ENCODE measurements around the gene EVI5L.

EVI5L gene

GRCh38 chr19:7898967-7899366 lies 68.9 kb downstream of the EVI5L start:
- DNase-seq (ENCODE audit: low spot score): no peak

DNA sequence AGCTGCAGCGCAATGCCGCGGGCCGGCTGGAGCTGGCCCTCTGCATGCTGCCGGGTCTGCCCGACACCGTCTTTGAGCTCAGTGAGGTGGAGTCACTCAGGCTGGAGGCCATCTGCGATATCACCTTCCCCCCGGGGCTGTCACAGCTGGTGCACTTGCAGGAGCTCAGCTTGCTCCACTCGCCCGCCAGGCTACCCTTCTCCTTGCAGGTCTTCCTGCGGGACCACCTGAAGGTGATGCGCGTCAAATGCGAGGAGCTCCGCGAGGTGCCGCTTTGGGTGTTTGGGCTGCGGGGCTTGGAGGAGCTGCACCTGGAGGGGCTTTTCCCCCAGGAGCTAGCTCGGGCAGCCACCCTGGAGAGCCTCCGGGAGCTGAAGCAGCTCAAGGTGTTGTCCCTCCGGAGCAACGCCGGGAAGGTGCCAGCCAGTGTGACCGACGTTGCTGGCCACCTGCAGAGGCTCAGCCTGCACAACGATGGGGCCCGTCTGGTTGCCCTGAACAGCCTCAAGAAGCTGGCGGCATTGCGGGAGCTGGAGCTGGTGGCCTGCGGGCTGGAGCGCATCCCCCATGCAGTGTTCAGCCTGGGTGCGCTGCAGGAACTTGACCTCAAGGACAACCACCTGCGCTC lies 69.8 kb downstream of the EVI5L start:
- no peak for DNase-seq (ENCODE audit: low spot score)

DNA sequence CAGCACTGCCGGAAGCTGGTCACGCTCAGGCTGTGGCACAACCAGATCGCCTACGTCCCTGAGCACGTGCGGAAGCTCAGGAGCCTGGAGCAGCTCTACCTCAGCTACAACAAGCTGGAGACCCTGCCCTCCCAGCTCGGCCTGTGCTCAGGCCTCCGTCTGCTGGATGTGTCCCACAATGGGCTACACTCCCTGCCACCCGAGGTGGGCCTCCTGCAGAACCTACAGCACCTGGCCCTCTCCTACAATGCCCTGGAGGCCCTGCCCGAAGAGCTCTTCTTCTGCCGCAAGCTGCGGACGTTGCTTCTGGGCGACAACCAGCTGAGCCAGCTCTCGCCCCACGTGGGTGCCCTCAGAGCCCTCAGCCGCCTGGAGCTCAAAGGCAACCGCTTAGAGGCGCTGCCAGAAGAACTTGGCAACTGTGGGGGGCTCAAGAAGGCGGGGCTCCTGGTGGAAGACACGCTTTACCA lies 70.4 kb downstream of the EVI5L start:
- no peak for DNase-seq (ENCODE audit: low spot score)

- DNase-seq (ENCODE audit: low spot score): no peak
Measured at GRCh38 chr19:7900931-7901330, 70.9 kb downstream of the EVI5L start.

GRCh38 chr19:7901337-7901736 lies 71.3 kb downstream of the EVI5L start:
- DNase-seq (ENCODE audit: low spot score): no peak

GRCh38 chr19:7902796-7903243 lies 72.8 kb downstream of the EVI5L start:
- no peak for DNase-seq (ENCODE audit: low spot score)

- DNase-seq (ENCODE audit: low spot score): peak; percentile 100
Measured at GRCh38 chr19:7903244-7904073, 73.4 kb downstream of the EVI5L start, which contains the start of gene MAP2K7. Gene MAP2K7, plus strand, starts transcription at chr19:7903877. Its CDS starts 68 bp downstream, at chr19:7903945.

GRCh38 chr19:7904074-7905020 lies 74.3 kb downstream of the EVI5L start:
- DNase-seq (ENCODE audit: low spot score): peak; percentile 61

- DNase-seq (ENCODE audit: low spot score): no peak
Measured at GRCh38 chr19:7905268-7905667, 75.2 kb downstream of the EVI5L start.

DNA sequence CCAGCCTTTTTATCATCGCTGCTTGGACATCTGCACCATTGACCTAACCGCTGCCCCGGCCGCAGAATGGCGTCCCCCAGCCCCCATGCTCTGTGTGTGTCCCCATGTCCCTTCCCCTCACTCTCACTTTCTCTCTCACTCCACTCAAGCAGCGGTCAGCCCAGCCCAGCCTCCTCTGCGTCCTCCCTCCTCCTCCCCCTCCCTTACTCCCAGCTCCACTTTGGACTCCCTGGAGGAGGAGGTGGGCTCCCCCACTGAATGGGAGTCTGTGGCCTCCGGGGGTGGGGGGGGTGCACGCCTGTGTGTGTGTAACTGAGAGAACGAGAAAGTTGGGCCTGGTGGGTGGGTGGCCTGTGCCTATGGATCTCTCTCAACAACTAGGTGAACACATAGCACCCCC lies 75.8 kb downstream of the EVI5L start:
- DNase-seq (ENCODE audit: low spot score): no peak

DNA sequence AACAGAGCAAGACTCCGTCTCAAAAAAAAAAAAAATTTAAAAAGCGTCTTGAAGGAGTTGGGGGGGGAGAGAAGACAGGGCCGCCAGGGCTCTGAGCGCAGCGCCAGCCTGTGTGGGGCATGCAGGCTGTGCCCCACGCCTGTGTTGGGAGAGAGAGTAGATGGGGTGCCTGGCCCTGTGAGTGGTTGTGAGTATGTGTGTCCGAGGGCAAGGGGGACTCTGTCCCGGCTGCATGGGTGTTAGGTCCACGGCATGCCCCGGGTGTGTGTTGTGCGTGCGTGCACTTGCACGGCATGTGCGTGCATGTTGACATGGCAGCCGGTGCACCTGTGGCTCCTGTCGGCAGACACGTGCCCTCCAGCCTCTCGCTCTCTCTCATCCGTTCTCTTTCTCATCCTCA lies 77.1 kb downstream of the EVI5L start:
- no peak for DNase-seq (ENCODE audit: low spot score)

DNA sequence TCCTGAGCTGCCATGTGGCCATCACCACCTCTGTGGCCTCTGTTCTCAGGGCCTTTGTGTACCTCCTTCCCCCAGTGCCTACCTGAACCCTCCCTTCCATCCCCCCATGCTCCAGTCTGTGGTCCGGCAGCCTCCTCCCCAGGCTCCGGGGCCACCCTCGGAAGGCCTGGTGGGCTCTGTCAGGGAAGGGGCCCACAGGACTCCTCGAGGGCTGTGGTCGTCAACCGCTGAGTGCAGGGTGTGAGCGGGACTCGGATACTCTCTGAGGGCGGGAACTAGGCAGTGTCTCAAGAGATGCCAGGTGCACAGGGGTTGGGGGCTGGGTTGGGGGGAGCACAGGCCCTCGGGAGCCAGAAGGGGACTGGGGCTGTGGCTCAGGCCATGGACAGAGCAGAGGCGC lies 77.5 kb downstream of the EVI5L start:
- DNase-seq (ENCODE audit: low spot score): no peak

DNA sequence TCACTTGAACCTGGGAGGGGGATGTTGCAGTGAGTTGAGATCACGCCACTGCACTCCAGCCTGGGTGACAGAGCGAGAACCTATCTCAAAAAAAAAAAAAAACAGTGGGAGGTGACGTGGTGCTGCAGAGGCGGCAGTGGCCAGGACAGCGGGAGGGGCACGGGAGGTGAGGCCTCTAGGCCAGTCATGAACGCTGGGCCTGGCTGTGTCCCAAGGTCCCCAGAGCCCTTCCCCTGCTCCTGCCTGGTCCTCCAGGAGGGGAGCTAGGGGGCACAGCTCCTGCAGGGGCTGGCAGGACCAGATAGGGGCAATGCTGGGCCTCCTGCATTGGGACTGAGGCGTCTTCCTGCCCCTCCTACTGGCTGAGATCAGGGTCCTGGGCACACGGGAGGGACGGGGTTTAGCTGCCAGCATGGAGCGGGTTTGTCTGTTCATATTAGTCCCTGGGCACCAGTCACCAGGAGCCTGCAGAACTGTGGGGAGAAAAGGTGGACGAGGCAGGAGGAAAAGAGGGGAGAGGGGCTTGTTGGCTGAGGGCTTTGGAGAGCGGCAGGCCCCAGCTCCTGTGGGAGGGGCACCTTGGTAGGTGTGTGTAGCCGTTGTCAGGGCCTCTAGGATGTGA lies 78.2 kb downstream of the EVI5L start:
- DNase-seq (ENCODE audit: low spot score): no peak

DNA sequence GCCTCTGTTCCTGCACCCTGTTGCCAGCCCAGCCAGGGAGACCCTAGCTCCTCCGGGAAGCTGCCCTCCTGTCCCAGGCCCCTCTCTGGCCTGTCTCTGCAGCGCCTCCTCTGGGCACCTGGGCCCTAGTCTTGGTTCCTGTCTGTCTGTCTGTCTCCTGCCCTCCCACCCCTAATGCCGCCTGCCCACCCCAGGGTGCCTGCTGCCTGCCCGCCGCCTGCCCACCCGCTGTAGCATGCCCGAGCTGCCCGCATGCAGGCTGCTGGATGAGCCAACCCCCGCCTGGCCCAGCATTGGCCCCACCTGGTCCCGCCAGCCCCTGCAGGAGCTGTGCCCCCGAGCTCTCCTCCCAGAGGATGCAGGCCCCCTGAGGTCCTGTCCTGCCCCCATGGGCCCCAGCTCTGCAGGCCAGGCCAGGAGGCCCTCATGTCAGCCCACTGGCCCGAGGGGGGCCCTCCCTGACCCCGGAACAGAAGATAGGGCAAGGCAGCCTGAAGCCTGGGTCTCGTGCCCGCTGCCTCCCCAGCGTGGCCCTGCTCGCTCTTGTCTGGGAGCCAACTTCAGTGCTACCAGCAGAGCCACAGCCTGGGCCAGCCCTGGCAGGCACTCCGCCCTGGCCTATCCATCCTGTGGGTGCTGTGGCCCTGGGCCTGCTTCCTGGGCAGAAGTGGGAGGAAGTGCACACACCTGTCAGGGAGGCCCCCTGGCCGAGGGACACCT lies 78.9 kb downstream of the EVI5L start:
- no peak for DNase-seq (ENCODE audit: low spot score)

DNA sequence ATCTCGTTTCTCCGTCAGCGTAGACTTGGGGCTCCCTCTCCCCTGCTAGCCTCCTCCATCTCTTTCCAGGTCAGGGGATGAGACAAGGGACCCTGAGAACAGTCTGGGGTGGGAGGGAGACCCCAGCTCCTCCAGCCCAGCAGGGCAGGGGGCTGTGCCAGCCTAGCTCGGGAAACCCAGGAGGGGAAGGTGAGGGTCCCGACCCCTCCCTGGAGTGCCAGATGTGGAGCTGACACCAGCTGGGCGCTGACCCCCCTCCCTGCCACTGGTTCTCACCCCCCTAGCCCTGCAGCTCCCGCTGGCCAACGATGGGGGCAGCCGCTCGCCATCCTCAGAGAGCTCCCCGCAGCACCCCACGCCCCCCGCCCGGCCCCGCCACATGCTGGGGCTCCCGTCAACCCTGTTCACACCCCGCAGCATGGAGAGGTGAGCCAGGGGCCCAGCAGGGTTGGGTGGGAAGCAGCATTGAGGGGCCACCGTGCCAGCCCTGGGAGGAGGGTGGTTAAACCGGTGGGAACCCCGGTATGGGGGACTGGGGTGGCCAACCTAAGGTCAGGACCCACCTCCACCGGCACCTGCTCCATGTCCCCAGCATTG lies 79.6 kb downstream of the EVI5L start:
- DNase-seq (ENCODE audit: low spot score): no peak

GRCh38 chr19:7910321-7911161 lies 80.5 kb downstream of the EVI5L start:
- no peak for DNase-seq (ENCODE audit: low spot score)

DNA sequence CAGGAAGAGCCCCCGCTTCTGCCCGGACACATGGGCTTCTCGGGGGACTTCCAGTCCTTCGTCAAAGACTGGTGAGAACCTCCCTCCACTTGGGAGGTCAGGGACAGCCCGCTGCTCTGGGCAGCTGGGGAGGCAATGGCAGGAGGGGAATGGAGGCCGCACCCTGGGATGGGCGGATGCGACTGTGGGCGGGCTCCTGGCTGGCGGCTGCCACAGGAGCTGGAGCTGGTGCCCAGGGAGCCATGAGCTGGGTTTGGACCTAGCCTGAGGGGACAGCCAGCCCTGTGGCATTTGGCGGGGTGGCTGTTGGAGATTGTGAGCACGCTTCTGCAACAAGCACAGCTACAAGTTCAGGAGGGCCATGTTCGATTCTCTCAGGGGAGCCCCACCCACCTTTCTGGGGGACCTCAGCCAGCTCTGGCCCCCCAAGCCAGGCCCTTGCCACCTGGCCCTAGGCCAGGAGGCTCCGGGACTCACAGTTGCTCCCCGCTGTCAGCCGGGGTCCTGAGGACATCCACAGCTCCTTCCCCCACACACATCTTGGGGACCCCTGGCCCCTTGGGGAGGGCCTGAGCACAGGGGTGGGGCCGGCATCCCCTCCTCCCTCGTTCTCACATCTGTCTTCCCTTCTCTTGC lies 81.6 kb downstream of the EVI5L start:
- DNase-seq (ENCODE audit: low spot score): no peak

DNA sequence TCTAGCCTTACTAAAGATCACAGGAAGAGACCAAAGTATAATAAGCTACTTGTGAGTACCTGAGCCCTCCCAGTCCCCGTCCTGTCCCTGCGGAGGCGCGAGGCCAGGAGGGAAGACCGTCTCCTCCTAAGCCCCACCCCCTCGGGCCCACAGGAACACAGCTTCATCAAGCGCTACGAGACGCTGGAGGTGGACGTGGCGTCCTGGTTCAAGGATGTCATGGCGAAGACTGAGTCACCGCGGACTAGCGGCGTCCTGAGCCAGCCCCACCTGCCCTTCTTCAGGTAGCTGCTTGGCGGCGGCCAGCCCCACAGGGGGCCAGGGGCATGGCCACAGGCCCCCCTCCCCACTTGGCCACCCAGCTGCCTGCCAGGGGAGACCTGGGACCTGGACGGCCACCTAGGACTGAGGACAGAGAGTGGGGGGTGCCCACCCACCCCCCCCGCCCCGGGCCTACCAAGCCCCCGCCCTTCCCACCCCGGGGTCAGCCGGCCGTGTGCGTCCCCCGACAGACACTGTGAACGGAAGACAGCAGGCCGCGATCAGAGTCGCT lies 82.2 kb downstream of the EVI5L start:
- no peak for DNase-seq (ENCODE audit: low spot score)
